GM23248 (cell line): ENCODE results near the gene LPP.
"Not testable (repeated sequence)": the region's sequence is repeated elsewhere in the genome, so short reads cannot be mapped to it uniquely, and the experiment has no call there.

Source experiments
- EZH2 ChIP-seq: fragments of 200-600 bp; sonication (generic); IDR thresholded peaks from 2 replicates; pipeline ENCODE4 v1.6.1; 2018; ENCODE audit warnings: antibody characterized with exemption, mild to moderate bottlenecking; ENCODE audit not compliant: insufficient read depth, poor library complexity, severe bottlenecking
- EZH2phosphoT487 ChIP-seq: fragments of 200-600 bp; sonication (generic); IDR thresholded peaks from 2 replicates; pipeline ENCODE4 v1.6.1; 2018; ENCODE audit warnings: antibody characterized with exemption, moderate library complexity, mild to moderate bottlenecking, low read depth; ENCODE audit not compliant: insufficient read depth

DNA sequence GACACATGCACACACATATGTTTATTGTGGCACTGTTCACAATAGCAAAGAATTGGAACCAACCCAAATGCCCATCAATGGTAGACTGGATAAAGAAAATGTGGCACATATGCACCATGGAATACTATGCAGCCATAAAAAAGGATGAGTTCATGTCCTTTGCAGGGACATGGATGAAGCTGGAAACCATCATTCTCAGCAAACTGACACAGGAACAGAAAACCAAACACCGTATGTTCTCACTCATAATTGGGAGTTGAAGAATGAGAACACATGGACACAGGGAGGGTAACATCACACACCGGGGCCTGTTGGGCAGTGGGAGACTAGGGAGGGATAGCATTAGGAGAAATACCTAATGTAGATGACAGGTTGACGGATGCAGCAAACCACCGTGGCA lies 291.2 kb downstream of the LPP start:
- TF ChIP-seq EZH2, EZH2phosphoT487: not testable (repeated sequence)
